Activated naive CD8-positive, alpha-beta T cell (primary cell): ENCODE data around the gene CEP70.

Experiments used
- H3K27ac Mint-ChIP-seq: one replicate; pipeline ENCODE4 v1.8.0; 2021; ENCODE audit warnings: mixed read lengths
- H3K27me3 Mint-ChIP-seq: one replicate; pipeline ENCODE4 v1.8.0; 2021; ENCODE audit warnings: mixed read lengths
- H3K36me3 Mint-ChIP-seq: one replicate; pipeline ENCODE4 v1.8.0; 2021; ENCODE audit warnings: mixed read lengths
- H3K4me1 Mint-ChIP-seq: one replicate; pipeline ENCODE4 v1.8.0; 2021; ENCODE audit warnings: low read depth, mixed read lengths
- H3K4me3 Mint-ChIP-seq: one replicate; pipeline ENCODE4 v1.8.0; 2021; ENCODE audit warnings: mild to moderate bottlenecking, mixed read lengths
- H3K9me3 Mint-ChIP-seq: one replicate; pipeline ENCODE4 v1.8.0; 2021; ENCODE audit warnings: low read depth, mixed read lengths

Gene CEP70

DNA sequence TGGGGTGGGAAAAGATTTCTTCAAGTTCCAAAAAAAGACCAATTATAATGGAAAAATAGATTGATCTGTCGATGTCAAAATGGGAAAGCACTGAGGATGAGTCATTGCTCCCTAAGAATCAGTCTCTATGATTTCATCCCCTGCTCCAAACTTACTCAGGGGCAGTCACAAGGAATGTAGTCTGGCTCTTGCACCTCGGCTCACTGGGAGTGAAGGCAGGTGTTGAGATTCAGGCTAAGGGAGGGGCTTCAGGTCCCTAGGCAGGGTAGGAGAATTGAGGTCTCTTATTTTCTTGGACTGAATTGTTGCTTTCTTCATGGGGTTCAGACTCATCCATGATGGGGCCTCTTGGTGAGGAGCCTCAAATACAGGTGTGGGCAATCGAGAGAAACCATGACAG lies 145.4 kb downstream of the CEP70 start:
- H3K27ac Mint-ChIP-seq = no peak overlapping the region
- no peak overlapping the region for H3K4me3 Mint-ChIP-seq
- no peaks in the 10 kb centered on the region for H3K4me1 Mint-ChIP-seq
- H3K9me3 Mint-ChIP-seq = no peaks in the 10 kb centered on the region
- no peaks in the 10 kb centered on the region for H3K27me3 Mint-ChIP-seq
- H3K36me3 Mint-ChIP-seq = no peaks in the 10 kb centered on the region

DNA sequence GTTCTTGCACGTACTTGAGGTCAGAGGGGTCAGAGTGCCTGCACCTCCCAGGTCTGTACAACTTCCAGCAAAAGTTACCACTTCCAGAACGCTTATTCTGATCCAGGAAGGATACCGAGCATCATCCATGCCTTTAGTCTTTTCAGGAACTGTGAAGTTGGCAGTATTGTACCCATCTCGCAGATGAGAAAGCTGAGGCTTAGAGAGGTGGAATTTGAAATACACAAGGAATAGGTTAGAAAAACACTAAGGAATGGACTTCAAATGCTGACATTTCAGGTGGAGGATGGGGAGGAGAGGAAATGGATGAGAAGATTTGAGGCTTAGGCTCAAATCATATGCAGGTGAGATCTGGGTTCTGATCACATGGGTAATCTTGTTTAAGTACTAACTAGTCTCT lies 148.4 kb downstream of the CEP70 start:
- no peaks in the 10 kb centered on the region for H3K4me1 Mint-ChIP-seq
- H3K9me3 Mint-ChIP-seq = no peaks in the 10 kb centered on the region

GRCh38 chr3:138445236-138445635 lies 148.8 kb downstream of the CEP70 start:
- Mint-ChIP-seq H3K4me1 (no peaks in the 10 kb centered on the region), H3K9me3 (no peaks in the 10 kb centered on the region), H3K36me3 (no peaks in the 10 kb centered on the region), H3K27me3 (no peaks in the 10 kb centered on the region), H3K27ac (no peak overlapping the region), H3K4me3 (no peak overlapping the region)

More for the DNA sequence above, 148.4 kb downstream of the CEP70 start:
- Mint-ChIP-seq H3K36me3 (no peaks in the 10 kb centered on the region), H3K4me3 (no peak overlapping the region), H3K27ac (no peak overlapping the region), H3K27me3 (no peaks in the 10 kb centered on the region)
